RWPE2 (cell line): ENCODE results near the gene RBMS2.

Source experiments
- ATAC-seq: fragments of 200-7000 bp; cut with Tn5 transposase; 3 replicates; pipeline ENCODE4 v1.9.1; 2021; ENCODE audit warnings: low read depth
- DNase-seq: peaks from one replicate; pipeline ENCODE4 v3.0.0-alpha.2; 2020; ENCODE audit warnings: low spot score
- H3K27ac ChIP-seq: fragments of 450-650 bp; 2 replicates; pipeline ENCODE4 v1.5.1; 2017; ENCODE audit warnings: mild to moderate bottlenecking; ENCODE audit not compliant: poor library complexity, severe bottlenecking
- H3K27me3 ChIP-seq: fragments of 250-450 bp; sonication (Bioruptor Pico); 2 replicates; pipeline ENCODE4 v1.5.1; 2021; ENCODE audit warnings: mild to moderate bottlenecking, moderate library complexity; ENCODE audit not compliant: insufficient read depth, poor library complexity, severe bottlenecking
- H3K36me3 ChIP-seq: fragments of 250-450 bp; sonication (Bioruptor Pico); 2 replicates; pipeline ENCODE4 v1.5.1; 2020; ENCODE audit warnings: low read depth, mild to moderate bottlenecking, moderate library complexity
- H3K4me1 ChIP-seq: fragments of 250-450 bp; sonication (Bioruptor Pico); 2 replicates; pipeline ENCODE4 v1.5.1; 2021; ENCODE audit warnings: mild to moderate bottlenecking, moderate library complexity; ENCODE audit not compliant: insufficient read depth, poor library complexity, severe bottlenecking
- H3K4me3 ChIP-seq: fragments of 250-450 bp; sonication (Bioruptor Pico); 2 replicates; pipeline ENCODE4 v1.5.1; 2021; ENCODE audit warnings: mild to moderate bottlenecking, moderate library complexity; ENCODE audit not compliant: severe bottlenecking
- H3K9me3 ChIP-seq: fragments of 250-450 bp; sonication (Bioruptor Pico); 2 replicates; pipeline ENCODE4 v1.5.1; 2021; ENCODE audit warnings: mild to moderate bottlenecking, moderate library complexity; ENCODE audit not compliant: severe bottlenecking
- CTCF ChIP-seq: fragments of 450-650 bp; IDR thresholded peaks from one replicate; pipeline ENCODE4 v1.5.1; 2017; ENCODE audit warnings: mild to moderate bottlenecking, moderate library complexity; ENCODE audit not compliant: poor library complexity, severe bottlenecking

Gene RBMS2

GRCh38 chr12:56521590-56522371 lies at the start of gene RBMS2:
Gene RBMS2 (plus strand): TSS chr12:56521820. CDS start chr12:56522024, 204 bp downstream.
- H3K27me3 ChIP-seq = no peaks in the 10 kb centered on the region
- peaks cover 62% of the 10 kb centered on the region for H3K4me1 ChIP-seq
- TF ChIP-seq CTCF = no peak
- ATAC-seq (peak; percentile 65), DNase-seq (peak; percentile 89)
- H3K9me3 ChIP-seq = no peaks in the 10 kb centered on the region
- H3K27ac ChIP-seq = peak within 1 kb of the TSS; percentile 98
- peaks cover 18% of the 10 kb centered on the region for H3K36me3 ChIP-seq
- H3K4me3 ChIP-seq = peak within 1 kb of the TSS; percentile 49

- Histone ChIP-seq H3K9me3 (no peaks in the 10 kb centered on the region), H3K27ac (no peak overlapping the region), H3K27me3 (no peaks in the 10 kb centered on the region), H3K4me1 (no peaks in the 10 kb centered on the region), H3K36me3 (peaks cover 11% of the 10 kb centered on the region; the same call in 1 of the 2 replicates), H3K4me3 (no peak overlapping the region)
- TF ChIP-seq CTCF = no peak
- DNase-seq (no peak), ATAC-seq (no peak)
Measured at GRCh38 chr12:56474389-56474788, 47.2 kb upstream of the RBMS2 start.

- no peak overlapping the region for H3K4me3 ChIP-seq
- H3K9me3 ChIP-seq = no peaks in the 10 kb centered on the region
- H3K27ac ChIP-seq = no peak overlapping the region
- TF ChIP-seq CTCF = no peak
- DNase-seq (no peak), ATAC-seq (no peak)
- no peaks in the 10 kb centered on the region for H3K27me3 ChIP-seq
- H3K4me1 ChIP-seq = no peaks in the 10 kb centered on the region
- no peaks in the 10 kb centered on the region for H3K36me3 ChIP-seq
Measured at GRCh38 chr12:56476143-56476542, 45.5 kb upstream of the RBMS2 start.

GRCh38 chr12:56476972-56477432 lies 44.6 kb upstream of the RBMS2 start:
- no peak for TF ChIP-seq CTCF
- H3K9me3 ChIP-seq = no peaks in the 10 kb centered on the region
- no peaks in the 10 kb centered on the region for H3K27me3 ChIP-seq
- DNase-seq = no peak
- no peaks in the 10 kb centered on the region for H3K36me3 ChIP-seq
- ATAC-seq = peak; percentile 42
- H3K4me1 ChIP-seq = no peaks in the 10 kb centered on the region
- H3K4me3 ChIP-seq = no peak overlapping the region
- no peak overlapping the region for H3K27ac ChIP-seq
